ENCODE measurements around the gene SUCNR1. TPM values are rescaled to one million over a fixed set of nuclear protein-coding genes. Genes with fewer than 3 reads are reported as not detected.

SUCNR1 gene
- total RNA-seq, 4 donors from 2014 or later = 0.10 to 0.20 TPM; not detected in 2

DNA sequence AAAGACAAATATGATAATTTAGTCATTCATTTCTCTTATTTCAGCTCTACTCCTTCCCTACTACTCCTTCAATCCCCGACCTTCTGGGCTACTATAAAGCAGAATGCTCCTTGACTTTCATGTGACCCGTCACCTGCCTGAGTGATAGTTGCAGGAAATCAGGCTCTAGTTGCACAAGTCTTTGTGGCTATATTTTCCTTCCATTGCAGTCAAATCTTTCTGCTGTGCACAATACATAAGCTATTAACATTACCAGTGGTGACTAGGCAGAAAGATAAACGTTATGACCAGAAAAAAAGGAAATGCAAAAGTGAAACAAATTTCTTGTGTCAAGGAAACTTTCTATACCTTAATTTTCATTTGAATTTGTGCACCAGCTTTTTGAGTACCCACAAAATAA lies 2.3 kb downstream of the SUCNR1 start:
- in situ Hi-C loops (cut with MboI; ENCODE audit: low sequenced_read_pairs in 4 of 4) = no loop called here

DNA sequence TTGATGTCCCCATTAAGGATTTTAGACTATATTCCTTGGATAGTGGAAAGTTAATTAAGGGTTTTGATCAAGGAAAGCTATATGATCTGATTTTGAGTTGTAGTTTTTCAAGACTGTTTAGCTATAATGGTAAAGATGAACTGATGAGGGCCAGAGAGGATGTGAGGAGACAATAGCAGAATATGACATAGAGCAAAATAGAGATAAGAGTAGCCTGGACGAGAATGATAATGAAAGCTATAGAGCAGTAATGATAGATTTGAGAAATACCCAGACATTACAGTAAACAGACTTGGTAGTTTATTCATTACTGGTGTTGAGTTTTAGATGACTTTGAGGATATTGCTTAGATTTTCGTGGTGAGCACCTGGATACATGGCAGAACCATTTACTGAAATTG lies 3.8 kb downstream of the SUCNR1 start:
- TF ChIP-seq, protein P1, sequence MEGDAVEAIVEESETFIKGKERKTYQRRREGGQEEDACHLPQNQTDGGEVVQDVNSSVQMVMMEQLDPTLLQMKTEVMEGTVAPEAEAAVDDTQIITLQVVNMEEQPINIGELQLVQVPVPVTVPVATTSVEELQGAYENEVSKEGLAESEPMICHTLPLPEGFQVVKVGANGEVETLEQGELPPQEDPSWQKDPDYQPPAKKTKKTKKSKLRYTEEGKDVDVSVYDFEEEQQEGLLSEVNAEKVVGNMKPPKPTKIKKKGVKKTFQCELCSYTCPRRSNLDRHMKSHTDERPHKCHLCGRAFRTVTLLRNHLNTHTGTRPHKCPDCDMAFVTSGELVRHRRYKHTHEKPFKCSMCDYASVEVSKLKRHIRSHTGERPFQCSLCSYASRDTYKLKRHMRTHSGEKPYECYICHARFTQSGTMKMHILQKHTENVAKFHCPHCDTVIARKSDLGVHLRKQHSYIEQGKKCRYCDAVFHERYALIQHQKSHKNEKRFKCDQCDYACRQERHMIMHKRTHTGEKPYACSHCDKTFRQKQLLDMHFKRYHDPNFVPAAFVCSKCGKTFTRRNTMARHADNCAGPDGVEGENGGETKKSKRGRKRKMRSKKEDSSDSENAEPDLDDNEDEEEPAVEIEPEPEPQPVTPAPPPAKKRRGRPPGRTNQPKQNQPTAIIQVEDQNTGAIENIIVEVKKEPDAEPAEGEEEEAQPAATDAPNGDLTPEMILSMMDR (IDR thresholded peaks at IDR 0.05 in 4 of 5, conservative IDR thresholded peaks at IDR 0.05 in 1 of 5) = no peak
- TF ChIP-seq POLR2A (IDR thresholded peaks at IDR 0.05) = no peak
- H3K27me3 ChIP-seq = no peaks in the 10 kb centered on the region
- H3K4me3 ChIP-seq = no peak overlapping the region
- no peak overlapping the region for H3K27ac ChIP-seq
- no peaks in the 10 kb centered on the region for H3K36me3 ChIP-seq
- in situ Hi-C loops (cut with MboI; ENCODE audit: low sequenced_read_pairs in 4 of 4) = no loop called here
- intact Hi-C loops (cut with DNase I; ENCODE audit: low total_unique reads) = no loop called here
- DNase-seq (no peak), ATAC-seq (no peak)
- peaks cover 0 to 3% of the 10 kb centered on the region in 2 donors for H3K4me1 ChIP-seq
- no peaks in the 10 kb centered on the region for H3K9me3 ChIP-seq

More for the DNA sequence above, 2.3 kb downstream of the SUCNR1 start:
- H3K4me3 ChIP-seq = no peak overlapping the region
- H3K4me1 ChIP-seq = peaks cover 0 to 3% of the 10 kb centered on the region in 2 donors
- DNase-seq (no peak), ATAC-seq (no peak)
- TF ChIP-seq, protein P1 (IDR thresholded peaks at IDR 0.05 in 4 of 5, conservative IDR thresholded peaks at IDR 0.05 in 1 of 5) = no peak
- no peak for TF ChIP-seq POLR2A (IDR thresholded peaks at IDR 0.05)
- intact Hi-C loops (cut with DNase I; ENCODE audit: low total_unique reads) = no loop called here
- no peak overlapping the region for H3K27ac ChIP-seq
- no peaks in the 10 kb centered on the region for H3K36me3 ChIP-seq
- H3K9me3 ChIP-seq = no peaks in the 10 kb centered on the region
- no peaks in the 10 kb centered on the region for H3K27me3 ChIP-seq

DNA sequence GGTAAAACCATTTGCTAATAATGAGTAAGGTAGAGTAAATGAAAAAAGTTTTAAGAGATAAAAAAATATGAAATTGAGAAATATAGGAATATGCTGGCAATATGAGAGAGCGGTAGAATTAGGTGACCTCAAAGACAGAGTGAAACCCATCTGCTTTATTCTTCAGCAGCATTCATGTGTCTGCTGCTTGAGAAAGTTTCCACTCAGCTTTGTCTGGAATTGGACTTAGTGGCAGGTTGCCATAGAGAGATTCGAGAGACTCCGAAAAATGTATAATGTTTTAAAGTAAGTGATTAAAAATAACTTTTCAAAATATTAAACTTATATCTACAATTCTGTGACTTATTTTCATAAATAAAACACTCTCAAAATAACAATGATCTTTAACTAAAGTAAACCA lies 5.0 kb downstream of the SUCNR1 start:
- DNase-seq (no peak), ATAC-seq (no peak)
- no peak overlapping the region for H3K4me3 ChIP-seq
- no peak overlapping the region for H3K27ac ChIP-seq
- H3K36me3 ChIP-seq = no peaks in the 10 kb centered on the region
- H3K27me3 ChIP-seq = no peaks in the 10 kb centered on the region
- H3K4me1 ChIP-seq = peaks cover 0 to under 1% of the 10 kb centered on the region in 2 donors
- intact Hi-C loops (cut with DNase I; ENCODE audit: low total_unique reads) (no loop called here), in situ Hi-C loops (cut with MboI; ENCODE audit: low sequenced_read_pairs in 4 of 4) (no loop called here)
- TF ChIP-seq, protein P1 (IDR thresholded peaks at IDR 0.05 in 4 of 5, conservative IDR thresholded peaks at IDR 0.05 in 1 of 5) = no peak
- TF ChIP-seq POLR2A (IDR thresholded peaks at IDR 0.05) = no peak
- H3K9me3 ChIP-seq = no peaks in the 10 kb centered on the region

DNA sequence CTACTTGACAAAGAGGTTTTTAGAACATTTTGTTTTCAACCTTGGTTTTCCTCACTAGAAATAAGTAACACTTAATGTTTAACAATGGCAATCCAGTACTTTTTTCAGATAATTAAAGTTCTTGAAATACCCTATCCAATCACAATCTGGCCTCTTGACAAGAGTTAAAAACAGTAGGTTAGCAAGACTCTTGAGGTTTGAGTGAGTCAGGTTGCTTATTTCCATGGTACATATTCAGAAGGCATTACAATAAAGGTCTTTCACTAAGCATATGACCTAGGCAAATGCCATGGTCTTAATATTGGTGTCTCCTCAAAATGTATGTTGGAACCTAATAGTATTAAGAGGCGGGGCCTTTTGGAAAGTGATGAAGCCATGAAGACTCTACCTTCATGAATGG lies 5.6 kb downstream of the SUCNR1 start:
- Histone ChIP-seq H3K36me3 (no peaks in the 10 kb centered on the region), H3K4me3 (no peak overlapping the region), H3K27ac (no peak overlapping the region), H3K9me3 (no peaks in the 10 kb centered on the region), H3K27me3 (no peaks in the 10 kb centered on the region), H3K4me1 (no peaks in the 10 kb centered on the region)
- TF ChIP-seq, protein P1 (IDR thresholded peaks at IDR 0.05 in 4 of 5, conservative IDR thresholded peaks at IDR 0.05 in 1 of 5) = no peak
- TF ChIP-seq POLR2A (IDR thresholded peaks at IDR 0.05) = no peak
- in situ Hi-C loops (cut with MboI; ENCODE audit: low sequenced_read_pairs in 4 of 4) = no loop called here
- no peak for ATAC-seq
- intact Hi-C loops (cut with DNase I; ENCODE audit: low total_unique reads) = no loop called here
- DNase-seq = no peak
